PC-9 (cell line): ENCODE results near the gene ISG15.

Experiments
- EZH2 ChIP-seq: fragments of 200-600 bp; sonication (generic); IDR thresholded peaks from 2 replicates; pipeline ENCODE4 v1.8.0; 2017; ENCODE audit warnings: antibody characterized with exemption, low read depth
- TF ChIP-seq, protein P1 (sequence below): fragments of 200-600 bp; sonication (generic); conservative IDR thresholded peaks from 2 replicates; pipeline ENCODE4 v1.6.1; 2017; ENCODE audit warnings: mixed run types, antibody characterized with exemption, mild to moderate bottlenecking, moderate library complexity

DNA sequence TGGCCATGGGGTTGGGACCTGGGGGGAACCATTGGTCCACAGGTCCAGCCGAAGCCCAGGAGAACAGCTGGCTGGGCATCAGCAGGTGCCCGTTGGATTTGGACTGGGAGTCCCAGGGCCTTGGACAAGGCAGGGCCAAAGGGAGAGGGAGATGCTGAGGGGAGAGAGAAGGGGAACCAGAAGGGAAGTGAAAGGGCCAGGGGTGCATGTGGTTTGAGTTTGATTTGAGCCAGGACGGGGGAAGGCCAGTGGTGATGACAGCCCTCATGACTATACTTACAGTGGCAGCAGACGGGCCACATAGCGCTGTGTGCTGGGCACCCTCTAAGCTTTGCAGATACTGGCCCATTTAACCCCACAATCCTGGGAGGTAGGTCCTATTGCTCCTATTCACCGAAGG is 25.4 kb downstream of the ISG15 start:
- TF ChIP-seq, protein P1, sequence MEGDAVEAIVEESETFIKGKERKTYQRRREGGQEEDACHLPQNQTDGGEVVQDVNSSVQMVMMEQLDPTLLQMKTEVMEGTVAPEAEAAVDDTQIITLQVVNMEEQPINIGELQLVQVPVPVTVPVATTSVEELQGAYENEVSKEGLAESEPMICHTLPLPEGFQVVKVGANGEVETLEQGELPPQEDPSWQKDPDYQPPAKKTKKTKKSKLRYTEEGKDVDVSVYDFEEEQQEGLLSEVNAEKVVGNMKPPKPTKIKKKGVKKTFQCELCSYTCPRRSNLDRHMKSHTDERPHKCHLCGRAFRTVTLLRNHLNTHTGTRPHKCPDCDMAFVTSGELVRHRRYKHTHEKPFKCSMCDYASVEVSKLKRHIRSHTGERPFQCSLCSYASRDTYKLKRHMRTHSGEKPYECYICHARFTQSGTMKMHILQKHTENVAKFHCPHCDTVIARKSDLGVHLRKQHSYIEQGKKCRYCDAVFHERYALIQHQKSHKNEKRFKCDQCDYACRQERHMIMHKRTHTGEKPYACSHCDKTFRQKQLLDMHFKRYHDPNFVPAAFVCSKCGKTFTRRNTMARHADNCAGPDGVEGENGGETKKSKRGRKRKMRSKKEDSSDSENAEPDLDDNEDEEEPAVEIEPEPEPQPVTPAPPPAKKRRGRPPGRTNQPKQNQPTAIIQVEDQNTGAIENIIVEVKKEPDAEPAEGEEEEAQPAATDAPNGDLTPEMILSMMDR, result no peak
- TF ChIP-seq EZH2, result no peak
